Hepatocyte (in vitro differentiated cells): ENCODE data around the gene GLRA3.

ENCODE experiments used
- EZH2 ChIP-seq: fragments of 200-600 bp; sonication (generic); IDR thresholded peaks from 2 replicates; pipeline ENCODE4 v1.6.1; 2016; ENCODE audit warnings: antibody characterized with exemption, mild to moderate bottlenecking, borderline replicate concordance
- TF ChIP-seq, protein P1 (sequence below): fragments of 200-600 bp; sonication (generic); IDR thresholded peaks from 2 replicates; pipeline ENCODE4 v1.5.1; 2016; ENCODE audit warnings: antibody characterized with exemption, mild to moderate bottlenecking; ENCODE audit not compliant: poor library complexity

- TF ChIP-seq, protein P1, sequence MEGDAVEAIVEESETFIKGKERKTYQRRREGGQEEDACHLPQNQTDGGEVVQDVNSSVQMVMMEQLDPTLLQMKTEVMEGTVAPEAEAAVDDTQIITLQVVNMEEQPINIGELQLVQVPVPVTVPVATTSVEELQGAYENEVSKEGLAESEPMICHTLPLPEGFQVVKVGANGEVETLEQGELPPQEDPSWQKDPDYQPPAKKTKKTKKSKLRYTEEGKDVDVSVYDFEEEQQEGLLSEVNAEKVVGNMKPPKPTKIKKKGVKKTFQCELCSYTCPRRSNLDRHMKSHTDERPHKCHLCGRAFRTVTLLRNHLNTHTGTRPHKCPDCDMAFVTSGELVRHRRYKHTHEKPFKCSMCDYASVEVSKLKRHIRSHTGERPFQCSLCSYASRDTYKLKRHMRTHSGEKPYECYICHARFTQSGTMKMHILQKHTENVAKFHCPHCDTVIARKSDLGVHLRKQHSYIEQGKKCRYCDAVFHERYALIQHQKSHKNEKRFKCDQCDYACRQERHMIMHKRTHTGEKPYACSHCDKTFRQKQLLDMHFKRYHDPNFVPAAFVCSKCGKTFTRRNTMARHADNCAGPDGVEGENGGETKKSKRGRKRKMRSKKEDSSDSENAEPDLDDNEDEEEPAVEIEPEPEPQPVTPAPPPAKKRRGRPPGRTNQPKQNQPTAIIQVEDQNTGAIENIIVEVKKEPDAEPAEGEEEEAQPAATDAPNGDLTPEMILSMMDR, result no peak
- TF ChIP-seq EZH2, result no peak
Measured at GRCh38 chr4:174775366-174775765, 53.7 kb downstream of the GLRA3 start.
